Measurements from ENCODE around the gene GADD45GIP1.

GADD45GIP1 gene

DNA sequence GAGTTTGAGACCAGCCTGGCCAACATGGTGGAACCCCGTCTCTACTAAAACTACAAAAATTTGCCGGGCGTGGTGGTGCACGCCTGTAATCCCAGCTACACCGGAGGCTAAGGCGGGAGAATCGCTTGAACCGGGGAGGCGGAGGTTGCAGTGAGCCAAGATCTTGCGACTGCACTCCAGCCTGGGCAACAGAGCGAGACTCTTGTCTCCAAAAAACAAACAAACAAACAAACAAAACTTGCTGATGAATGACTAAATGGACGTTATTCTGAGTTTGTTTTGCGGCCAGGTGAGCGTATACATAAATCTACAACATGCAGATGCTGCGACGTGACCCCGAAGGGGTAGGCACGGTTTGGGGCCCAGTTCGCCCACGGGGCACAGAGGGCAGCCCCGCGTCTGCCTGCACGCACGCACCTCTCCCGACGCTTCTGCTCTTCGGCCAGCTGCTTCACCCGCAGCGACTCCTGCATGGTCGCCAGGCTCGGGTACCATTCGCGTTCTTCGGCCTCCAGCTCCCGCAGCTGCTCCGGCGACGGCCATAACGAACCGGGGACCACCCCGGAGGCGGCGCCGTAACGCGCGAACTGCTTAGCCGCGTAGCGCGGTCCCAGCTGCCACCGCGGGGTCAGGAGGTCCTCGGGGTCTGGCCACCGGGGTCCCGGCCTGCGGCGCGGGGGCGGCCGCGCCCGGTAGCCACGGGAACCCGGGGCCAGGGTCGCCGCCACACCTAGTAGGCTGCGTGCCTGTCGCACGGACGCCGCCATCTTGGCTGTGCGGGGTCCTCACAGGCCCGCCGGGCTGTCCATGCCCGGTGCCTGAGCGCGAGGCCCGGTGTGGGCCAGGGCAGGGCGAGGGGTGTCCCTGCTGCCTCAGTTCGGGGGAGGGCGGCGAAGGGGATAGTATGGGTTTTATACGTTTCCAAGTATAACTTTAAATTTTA, at the start of gene GADD45GIP1:
Gene GADD45GIP1, minus strand, starts transcription at position 778 of the 943 bp plus-strand sequence. Its CDS starts 11 bp downstream, at position 767.
- DNase-seq = peak; percentile 90

DNA sequence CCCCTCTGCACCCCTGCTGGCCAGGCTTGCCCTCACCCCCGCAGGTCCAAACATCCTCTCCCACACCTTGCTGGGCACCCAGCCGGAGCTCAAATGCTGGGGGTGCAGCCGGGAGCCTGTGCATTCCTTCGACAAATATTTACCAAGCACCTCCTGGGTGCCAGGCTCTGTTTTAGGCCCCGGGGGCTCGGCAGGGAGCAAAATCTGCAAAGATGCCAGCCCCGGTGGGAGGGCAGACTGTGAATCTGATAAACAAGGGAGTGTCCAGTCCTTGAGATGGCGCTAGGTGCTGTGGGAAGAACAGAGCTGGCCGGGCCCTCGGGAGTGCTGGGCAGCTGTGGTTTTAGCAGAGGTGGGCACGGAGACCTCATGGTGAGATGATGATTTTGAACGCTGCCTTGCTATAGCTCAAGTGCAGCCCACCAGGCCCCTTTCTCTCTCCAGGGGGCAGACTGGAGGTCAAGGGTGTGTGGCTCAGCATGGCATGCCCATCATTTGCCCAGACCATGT, 48.9 kb upstream of the GADD45GIP1 start:
- no peak for DNase-seq

DNA sequence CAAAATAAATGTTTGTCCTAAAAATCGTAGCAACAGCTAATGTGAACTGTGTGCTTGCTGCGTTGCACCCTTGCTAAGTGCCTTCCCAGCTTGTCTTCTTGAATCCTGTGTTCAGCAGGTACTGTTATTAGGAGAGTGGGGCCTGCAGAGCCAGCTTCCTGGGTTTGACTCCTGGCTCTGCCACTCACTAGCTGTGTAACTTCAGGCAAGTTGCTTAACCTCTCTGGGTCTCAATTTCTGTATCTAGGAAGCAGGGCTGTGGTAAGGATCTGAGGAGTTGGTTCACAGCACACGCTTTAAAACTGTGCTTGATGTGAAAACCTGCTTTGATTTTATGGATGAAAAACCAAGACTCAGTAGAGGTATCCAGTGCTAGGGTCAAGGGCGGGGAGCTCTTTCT, 48.2 kb upstream of the GADD45GIP1 start:
- no peak for DNase-seq

DNA sequence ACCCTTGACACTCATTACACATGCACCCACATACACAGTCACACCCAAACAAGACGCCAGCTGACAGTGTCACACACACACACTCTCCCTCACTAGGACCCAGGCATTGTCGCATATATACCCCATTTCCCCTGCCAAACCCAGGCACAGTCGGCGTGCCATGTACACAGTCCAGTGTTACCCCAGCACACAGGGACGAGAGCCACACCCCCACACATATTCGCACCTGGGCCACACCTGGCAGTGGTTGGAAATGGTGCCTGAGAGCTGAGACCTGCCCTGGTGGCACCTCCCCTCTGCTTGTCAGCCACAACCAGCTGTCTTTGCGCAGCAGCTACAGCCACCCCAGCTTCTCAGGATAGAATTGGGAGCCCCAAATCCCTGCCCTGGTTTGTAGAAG, 47.2 kb upstream of the GADD45GIP1 start:
- DNase-seq = no peak

DNA sequence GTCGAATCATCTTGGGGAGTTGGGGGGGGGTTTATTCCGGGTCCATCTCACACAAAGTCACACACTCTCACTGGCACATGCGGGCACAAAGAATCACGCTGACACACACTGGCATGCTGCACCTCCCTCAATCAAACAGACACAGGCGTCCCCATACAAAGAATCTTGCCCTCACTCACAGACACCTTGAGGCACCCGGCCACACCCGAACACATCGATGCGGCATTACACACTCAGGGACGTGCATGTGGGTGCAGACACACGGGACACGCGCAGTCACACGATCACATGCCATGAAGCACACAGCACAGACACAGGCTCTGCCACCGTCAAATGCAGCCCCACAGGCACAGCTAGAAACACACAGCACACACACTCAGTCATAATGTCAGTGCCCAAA, 46.1 kb upstream of the GADD45GIP1 start:
- no peak for DNase-seq

DNA sequence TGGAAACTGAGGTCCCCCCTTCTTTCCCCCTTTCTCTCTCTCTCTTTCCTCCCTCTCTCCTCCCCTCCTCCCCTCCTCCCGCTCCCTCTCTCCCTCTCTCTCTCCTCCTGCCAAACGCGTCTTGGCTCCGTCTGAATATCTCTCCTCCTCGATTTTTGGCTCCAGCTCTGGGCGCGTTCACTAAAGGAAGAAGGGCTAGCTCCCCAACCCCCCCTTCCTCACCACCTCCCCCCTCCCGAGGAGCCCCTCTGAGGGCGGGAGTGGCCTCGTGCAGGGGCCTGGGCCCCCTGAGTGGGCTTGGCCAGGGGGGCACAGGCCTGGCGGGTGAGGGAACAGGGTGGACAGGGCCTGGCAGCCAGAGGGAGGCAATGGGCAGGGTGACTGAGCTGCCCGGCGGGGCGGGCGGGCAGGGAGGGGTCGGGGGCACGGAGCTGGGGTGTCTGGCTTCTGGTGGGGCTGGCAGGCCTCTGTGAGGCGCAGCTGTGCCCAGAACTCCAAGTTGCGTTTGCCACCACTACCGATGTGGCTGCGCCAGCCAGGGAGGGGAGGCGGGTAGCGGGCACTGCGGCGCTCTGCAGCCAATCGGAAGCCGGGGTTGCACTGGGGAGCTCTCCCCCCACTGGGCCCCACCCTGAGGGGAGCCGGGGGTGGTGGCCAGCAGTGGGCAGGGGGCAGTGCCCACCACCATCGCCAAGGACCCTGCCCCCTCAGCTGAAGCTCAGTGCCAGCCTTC, 45.3 kb upstream of the GADD45GIP1 start:
- DNase-seq = no peak

DNA sequence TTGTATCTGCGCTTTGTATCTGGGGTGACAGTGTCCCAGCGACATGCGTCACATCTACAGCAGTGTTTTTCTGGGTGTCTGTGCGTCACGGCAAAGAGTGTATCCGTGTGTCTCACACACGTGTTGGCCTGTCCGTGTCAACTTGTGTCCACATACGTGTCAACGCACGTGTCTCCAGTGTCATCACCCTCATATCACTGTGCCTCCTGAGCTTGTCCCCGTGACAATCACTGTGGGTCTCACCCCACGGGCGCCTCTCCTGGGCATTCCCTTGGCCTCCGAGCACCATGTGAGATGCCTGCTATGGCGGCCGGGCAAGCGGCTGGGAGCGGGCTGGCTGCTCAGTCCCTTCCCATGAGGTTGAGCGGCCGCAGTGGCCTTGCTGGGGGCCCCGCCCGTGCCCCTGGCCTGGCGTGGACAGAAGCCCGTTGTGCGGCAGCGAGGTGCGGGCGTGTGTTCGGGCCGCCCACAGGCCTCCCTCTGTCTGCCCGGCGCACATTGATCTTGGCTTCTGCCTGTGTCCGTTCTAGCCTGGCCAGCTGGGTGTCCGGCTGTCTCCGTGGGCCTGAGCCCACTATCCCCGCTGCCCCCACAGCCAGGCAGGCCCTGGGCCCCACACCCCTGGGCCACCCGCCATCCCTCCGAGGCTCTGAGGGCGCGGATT, 44.6 kb upstream of the GADD45GIP1 start:
- DNase-seq = no peak

DNA sequence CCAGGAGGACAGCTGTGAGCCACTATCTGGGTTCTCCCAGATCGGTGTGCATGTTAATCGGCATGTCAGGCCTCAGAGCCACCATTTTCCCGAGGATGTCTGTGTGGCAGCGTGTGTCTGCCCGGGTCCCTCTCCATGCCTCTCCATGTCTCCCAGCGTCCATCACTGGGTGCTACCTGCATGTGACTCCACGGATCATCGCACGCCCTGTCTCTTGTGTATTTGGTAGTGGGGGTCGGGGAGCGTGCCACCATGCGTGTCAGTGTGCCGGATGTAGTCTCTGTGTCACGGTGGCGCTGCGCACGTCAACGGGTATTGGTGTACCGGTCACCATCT, 44.1 kb upstream of the GADD45GIP1 start:
- DNase-seq = no peak

DNA sequence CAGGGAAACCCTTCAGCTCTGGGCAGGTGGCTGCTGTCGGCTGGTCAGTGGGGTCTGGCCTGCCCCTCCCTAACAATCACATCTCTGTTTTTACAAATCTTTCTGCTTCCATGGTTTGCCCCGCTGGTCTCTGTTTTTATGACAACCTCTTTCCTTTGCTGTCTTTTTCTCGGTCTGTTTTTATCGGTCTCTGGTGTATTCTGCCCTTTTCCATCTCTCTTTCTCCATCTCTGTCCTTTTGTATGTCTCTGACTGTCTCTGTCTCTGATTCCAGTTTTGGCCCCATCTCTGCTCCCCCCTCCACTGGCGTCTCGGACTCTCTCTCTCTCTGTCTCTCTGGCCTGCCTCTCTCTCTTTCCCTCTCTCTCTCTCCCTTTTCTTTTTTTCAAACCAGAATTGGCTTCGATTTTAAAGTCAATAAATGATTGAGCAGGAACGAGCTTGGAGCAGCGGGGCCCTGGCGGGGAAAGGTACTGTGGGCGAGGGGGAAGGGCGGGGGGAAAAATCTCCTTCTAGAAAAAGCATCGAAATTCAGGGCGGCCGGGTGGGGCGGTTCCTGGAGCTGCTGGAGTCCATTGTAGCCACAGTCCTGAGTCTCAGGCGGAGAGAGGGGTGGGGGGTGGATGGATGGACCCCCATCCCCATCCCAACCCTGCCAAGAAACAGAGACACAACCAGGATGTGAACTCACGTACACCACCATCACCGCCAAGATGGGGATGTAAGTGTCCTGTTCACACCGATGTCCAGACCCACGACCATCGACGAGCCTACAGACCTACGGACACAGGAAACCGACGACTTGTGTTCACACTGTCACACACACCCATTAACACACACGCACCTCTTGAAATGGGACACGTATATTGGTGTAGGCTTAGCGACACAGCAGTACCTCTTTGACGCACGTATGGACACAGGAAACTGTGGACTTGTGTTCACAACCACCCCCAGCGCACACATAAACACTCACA, 41.2 kb upstream of the GADD45GIP1 start:
- no peak for DNase-seq

DNA sequence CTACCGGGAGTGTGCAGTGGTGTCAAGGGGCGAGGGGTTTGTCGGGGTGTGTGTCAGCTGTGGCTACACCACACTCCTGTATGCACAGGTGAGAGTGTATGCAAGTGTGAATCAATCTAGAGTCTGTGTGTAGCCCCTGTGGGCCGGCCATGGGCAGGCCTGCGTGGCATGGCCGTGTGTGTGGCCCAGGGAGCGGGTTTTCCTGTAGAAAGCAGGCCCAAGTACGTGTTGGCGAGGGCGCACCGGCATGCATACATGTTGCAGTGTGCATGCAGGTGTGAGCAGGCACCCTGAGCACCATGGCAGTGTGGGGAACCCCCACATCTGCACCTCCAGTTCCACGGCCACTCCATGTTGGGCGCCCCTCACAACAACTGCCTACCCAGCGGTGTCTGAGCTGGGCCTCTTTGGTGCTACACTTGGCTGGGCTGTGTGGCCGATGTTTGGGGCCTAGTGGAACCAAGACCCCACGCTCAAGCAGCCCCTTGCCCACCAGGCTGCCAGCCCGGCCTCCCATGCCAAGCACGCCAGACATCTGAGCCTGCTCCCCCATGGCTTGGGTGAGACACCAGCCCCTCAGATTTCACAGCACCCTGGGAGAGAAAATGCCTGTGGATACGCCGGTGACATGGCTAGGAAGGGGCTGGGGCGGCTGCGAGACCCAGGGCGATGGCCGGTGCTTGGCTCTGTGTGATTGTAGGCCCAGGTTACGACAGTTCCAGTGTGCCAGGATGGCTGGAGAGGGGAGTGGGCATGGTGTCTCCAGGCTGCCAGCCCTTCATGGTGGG, 40.4 kb upstream of the GADD45GIP1 start:
- no peak for DNase-seq

DNA sequence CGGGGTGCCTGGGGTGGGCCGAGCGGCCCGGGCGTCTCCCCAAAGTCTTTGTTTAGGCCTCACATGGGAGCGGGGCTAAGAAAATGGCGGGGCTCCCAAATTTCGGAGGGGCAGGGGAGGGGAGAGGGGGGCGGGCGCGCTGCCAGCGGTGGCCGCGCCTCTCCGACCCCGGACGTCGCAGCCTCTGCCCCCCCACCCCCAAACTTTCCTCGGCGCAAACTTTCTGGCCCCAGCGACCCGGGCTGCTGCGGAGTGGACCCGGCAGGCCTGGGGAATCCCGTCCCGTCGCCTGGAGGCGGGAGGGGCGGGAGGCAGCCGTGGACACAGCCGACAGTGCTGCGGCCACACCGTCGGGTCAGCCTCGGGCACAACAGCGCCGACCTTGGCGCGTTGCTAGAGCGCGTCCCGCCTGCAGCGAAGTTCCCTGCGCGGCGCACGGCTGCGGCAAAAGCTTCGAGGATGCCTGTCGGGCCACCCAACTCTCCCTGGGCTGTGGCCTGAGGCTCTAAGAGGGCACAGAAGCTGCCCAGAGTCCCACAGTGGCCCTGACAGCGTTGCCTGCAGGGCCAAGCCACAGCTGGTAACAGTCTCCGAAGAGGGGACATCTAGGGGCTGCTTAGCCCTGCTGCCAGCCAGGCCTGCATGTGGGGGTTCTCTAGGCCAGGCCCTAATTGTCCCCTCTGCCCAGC, 39.5 kb upstream of the GADD45GIP1 start:
- DNase-seq = no peak

DNA sequence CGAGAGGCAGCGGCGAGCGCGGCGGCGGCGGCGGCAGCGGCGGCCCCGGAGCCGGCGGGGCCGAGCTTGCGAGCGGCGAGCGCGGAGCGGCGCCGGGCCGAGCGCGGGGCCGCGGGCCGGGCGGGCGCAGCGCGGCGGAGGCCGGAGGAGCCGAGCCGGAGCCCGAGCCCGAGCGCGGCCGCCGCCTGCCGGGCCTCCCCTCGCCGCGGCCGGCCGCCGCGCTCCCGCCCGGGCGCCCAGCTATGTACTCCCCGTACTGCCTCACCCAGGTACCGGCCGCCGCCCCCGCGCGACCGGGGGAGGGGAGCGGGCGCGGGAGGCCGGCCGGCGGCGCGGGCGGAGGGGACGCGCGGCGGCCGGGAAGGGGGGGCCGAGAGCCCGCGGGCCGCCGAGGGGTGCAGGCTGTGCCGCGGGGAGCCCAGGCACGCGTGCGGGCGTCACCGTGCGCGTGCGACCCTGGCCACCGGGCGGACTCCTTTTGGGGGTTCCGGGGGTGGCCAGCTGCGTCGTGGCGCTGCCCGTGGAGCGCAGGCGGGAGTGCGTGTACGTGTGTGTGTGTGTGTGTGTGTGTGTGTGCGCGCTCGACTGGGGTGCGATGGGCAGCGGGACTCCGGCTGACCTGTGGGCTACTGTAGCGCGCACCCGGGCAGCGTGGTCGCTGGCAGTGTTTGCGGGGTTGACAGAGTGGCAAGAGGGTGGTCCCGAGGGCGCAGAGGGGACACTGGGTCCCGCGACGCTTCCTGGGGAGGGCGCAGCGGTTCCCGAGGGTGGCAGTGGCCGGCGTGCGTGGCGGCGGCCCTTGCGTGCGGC, 38.8 kb upstream of the GADD45GIP1 start:
- DNase-seq = no peak

DNA sequence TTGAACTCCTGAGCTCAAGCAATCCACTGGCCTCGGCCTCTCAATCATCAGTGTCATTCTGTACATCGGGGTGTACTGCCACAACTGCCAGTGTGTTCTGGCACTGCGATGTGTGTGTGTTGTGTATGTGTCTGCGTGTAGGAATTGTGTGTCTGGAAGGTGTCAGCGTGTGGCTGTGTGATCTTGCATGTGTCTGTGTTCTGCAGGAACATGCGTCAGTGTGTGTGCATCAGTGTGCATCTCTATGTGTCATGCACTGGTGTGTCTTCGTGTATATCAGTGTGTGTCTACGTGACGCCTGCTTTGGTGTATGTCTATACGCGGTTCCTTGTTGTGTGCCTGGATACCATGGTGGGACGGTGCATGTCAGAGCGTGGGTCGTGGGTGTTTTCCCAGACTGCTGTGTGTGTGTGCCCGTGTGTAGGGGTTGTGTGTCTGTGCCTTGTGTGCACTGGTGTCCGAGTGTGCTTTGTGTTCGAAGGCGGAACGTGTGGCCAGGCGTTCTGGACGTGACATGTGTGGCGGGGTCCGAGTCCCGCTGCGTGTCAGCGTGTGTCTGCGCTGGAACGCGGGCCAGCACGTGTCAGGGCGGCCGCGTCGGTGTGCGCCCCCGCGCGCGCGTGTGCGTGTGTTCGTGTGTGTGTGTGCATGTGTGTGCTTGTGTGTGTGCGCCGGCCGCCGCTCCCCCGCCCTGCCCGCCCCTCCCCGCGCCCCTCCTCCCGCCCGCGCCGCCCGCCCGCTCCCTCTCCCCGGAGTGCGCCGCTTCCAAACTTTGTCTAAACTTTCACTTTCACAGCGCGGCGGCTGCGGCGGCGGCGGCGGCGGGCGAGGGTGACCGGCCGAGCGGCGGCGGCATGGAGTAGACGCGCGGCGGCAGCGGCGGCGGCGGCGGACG, 37.9 kb upstream of the GADD45GIP1 start, which contains the start of gene NFIX:
Gene NFIX, plus strand, starts transcription at position 775 of the 895 bp plus-strand sequence. CDS start 363 bp downstream, outside the sequence.
- DNase-seq = peak; percentile 70

DNA sequence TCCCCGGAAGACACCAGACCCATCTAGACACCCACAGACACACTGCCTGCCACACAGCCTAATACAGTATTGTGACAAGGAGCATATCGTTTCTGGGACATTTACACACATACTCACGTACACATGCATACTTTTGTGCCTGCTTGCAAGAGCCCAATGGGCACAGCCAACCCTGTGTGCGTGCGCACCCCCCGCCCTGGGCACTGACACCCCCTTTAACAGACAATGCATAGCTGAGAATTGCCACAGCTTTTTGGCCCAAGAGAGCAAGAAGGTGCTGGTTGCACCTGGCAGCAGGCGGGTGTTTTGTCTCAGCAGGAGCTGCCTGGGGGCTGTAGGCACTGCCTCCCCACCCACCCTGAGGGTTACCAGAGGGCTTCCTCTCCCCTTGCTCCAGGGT, 36.5 kb upstream of the GADD45GIP1 start:
- DNase-seq = no peak

DNA sequence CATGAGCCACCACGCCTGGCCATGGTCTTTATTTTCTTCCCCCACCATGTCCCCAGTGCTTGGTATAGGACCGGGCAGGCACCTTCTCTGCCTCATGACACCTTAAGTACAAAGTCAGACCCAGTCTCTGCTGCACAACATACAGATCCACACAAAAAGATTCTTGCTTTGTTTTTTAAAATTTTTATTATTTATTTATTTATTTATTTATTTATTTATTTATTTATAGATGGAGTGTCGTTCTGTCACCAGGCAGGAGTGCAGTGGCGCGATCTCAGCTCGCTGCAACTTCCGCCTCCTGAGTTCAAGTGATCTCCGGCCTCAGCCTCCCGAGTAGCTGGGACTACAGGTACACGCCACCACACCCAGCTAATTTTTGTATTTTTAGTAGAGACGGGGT, 35.7 kb upstream of the GADD45GIP1 start:
- no peak for DNase-seq

DNA sequence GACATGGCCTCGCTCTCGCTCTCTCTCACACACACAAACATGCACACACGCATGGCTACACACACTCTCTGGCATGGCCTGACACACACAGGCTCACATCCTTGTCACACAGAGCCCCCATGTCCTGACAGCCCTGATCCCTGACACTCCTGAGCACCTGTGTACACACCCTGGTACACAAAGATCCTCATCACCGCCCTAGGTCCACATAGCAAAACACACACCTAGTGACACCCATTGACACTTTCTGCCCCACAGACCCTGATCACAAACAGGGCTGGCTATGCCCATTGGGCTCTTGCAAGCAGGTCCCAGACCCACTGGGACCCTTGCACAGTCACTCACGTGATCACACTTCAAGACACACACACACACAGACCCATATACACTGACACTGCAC, 34.3 kb upstream of the GADD45GIP1 start:
- DNase-seq = no peak

DNA sequence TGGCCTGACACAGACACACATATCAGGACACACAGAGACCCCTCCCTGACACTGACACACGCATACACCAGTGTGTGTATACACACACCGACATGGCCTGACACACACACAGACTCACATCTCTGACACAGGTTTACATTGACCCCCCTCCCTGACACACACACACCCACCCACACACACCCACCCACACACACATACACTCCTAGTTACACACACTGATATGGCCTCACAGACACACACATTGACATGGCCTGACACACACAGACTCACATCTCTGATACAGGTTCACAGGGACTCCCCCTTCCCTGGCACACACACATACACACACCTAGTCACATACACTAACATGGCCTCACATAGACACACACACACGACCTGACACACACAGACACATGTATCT, 33.8 kb upstream of the GADD45GIP1 start:
- no peak for DNase-seq

DNA sequence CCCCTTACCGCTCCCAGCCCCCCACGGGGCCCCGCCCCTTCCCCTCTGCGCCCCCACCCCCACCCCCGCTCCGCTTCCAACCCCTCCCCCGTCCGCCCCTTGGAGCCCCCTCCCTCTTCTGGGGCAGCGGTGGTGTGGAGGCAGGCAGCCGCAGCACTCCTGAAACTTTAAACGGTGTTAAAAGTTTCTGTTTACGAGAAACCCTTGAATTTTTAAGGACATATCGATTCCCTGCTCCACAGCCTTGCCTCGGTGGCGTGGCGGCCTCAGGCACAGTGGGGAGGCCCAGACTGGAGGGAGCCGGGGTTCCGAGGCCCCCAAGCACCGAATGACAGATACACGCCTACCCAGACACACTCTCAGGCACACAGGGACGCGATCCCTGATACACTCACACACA, 33.4 kb upstream of the GADD45GIP1 start:
- no peak for DNase-seq

DNA sequence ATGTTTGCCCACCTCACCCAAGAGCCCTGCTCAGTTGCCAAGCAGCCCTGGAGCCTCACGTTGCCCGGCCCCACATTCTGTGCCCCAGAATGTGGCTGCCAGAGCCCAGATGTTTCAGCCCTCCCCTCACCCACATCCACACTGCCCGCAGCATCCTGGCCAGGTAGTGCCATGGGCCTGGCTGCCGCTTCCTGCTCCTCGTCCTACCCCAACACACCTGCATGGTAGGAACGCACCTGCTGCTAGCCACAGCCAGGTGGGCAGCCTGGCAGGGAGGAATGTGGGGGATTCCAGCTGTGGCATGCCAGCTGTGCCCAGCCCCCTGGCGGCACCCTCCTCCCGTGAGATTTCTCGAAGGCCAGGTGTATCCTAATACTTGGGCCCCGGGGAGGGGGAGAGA, 30.8 kb upstream of the GADD45GIP1 start:
- no peak for DNase-seq
